Measurements from ENCODE around the gene PPIC.

Gene PPIC

DNA sequence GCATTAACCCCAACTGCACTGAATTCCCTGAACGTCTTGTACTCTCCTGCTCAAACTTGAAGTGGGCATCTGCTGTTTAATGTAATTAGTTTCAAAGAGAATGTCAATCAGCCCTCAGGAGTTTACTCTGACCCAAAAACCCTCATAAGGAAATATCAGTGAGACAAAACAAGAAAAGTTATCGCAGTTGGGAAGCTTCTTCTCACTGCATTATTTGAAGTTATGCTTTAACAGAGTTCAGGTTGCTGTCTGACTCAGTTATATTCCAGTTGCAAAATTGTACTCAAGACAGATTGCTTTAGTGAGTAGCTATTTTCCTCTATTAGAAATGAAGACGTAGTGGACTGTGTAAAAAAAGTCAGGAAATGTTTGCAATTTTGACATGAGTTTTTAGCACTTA lies 52.1 kb downstream of the PPIC start:
- Histone ChIP-seq H3K36me3 (no peaks in the 10 kb centered on the region), H3K27me3 (no peaks in the 10 kb centered on the region), H3K27ac (no peak overlapping the region), H3K4me3 (ENCODE audit: low read depth in 1 of 2, low read length in 1 of 2) (no peak overlapping the region), H3K4me1 (ENCODE audit: control insufficient read depth in 1 of 2, insufficient read depth in 1 of 2, low read depth in 1 of 2, low read length in 1 of 2) (no peaks in the 10 kb centered on the region), H3K9me3 (no peaks in the 10 kb centered on the region)
- TF ChIP-seq CTCF (IDR thresholded peaks at IDR 0.05), result no peak

- no peaks in the 10 kb centered on the region for H3K36me3 ChIP-seq
- H3K4me3 ChIP-seq (ENCODE audit: low read depth in 1 of 2, low read length in 1 of 2), result no peak overlapping the region
- TF ChIP-seq CTCF (IDR thresholded peaks at IDR 0.05), result no peak
- H3K4me1 ChIP-seq (ENCODE audit: control insufficient read depth in 1 of 2, insufficient read depth in 1 of 2, low read depth in 1 of 2, low read length in 1 of 2), result no peaks in the 10 kb centered on the region
- H3K27ac ChIP-seq, result no peak overlapping the region
- no peaks in the 10 kb centered on the region for H3K9me3 ChIP-seq
- H3K27me3 ChIP-seq, result no peaks in the 10 kb centered on the region
Observed at GRCh38 chr5:122982376-122982775, 54.1 kb downstream of the PPIC start.

- H3K4me3 ChIP-seq (ENCODE audit: low read depth in 1 of 2, low read length in 1 of 2), result no peak overlapping the region
- no peaks in the 10 kb centered on the region for H3K36me3 ChIP-seq
- H3K4me1 ChIP-seq (ENCODE audit: control insufficient read depth in 1 of 2, insufficient read depth in 1 of 2, low read depth in 1 of 2, low read length in 1 of 2), result no peaks in the 10 kb centered on the region
- no peak overlapping the region for H3K27ac ChIP-seq
- no peaks in the 10 kb centered on the region for H3K9me3 ChIP-seq
- H3K27me3 ChIP-seq, result no peaks in the 10 kb centered on the region
- no peak for TF ChIP-seq CTCF (IDR thresholded peaks at IDR 0.05)
Observed at GRCh38 chr5:122981846-122982245, 54.7 kb downstream of the PPIC start.

GRCh38 chr5:122978644-122979297 lies 57.8 kb downstream of the PPIC start:
- no peak overlapping the region for H3K27ac ChIP-seq
- H3K9me3 ChIP-seq, result no peaks in the 10 kb centered on the region
- no peaks in the 10 kb centered on the region for H3K27me3 ChIP-seq
- TF ChIP-seq CTCF (IDR thresholded peaks at IDR 0.05), result no peak
- H3K4me3 ChIP-seq (ENCODE audit: low read depth in 1 of 2, low read length in 1 of 2), result no peak overlapping the region
- no peaks in the 10 kb centered on the region for H3K4me1 ChIP-seq (ENCODE audit: control insufficient read depth in 1 of 2, insufficient read depth in 1 of 2, low read depth in 1 of 2, low read length in 1 of 2)
- no peaks in the 10 kb centered on the region for H3K36me3 ChIP-seq

- no peak for TF ChIP-seq CTCF (IDR thresholded peaks at IDR 0.05)
Observed at GRCh38 chr5:122978068-122978467, 58.5 kb downstream of the PPIC start.

More at GRCh38 chr5:122978068-122978467, 58.5 kb downstream of the PPIC start:
- Histone ChIP-seq H3K36me3 (no peaks in the 10 kb centered on the region), H3K27ac (no peak overlapping the region), H3K4me1 (ENCODE audit: control insufficient read depth in 1 of 2, insufficient read depth in 1 of 2, low read depth in 1 of 2, low read length in 1 of 2) (no peaks in the 10 kb centered on the region), H3K4me3 (ENCODE audit: low read depth in 1 of 2, low read length in 1 of 2) (no peak overlapping the region), H3K9me3 (no peaks in the 10 kb centered on the region), H3K27me3 (no peaks in the 10 kb centered on the region)
